GM19025 (cell line): ENCODE data around the gene TSG101.

Experiments used
- ATAC-seq: cut with Tn5 transposase; IDR thresholded peaks from one replicate; pipeline ENCODE4 v1.9.1; 2021; ENCODE audit warnings: mild to moderate bottlenecking, low read depth, moderate library complexity; ENCODE audit not compliant: unreplicated experiment

Gene TSG101

GRCh38 chr11:18495271-18495670, 31.5 kb downstream of the TSG101 start:
- no peak for ATAC-seq

DNA sequence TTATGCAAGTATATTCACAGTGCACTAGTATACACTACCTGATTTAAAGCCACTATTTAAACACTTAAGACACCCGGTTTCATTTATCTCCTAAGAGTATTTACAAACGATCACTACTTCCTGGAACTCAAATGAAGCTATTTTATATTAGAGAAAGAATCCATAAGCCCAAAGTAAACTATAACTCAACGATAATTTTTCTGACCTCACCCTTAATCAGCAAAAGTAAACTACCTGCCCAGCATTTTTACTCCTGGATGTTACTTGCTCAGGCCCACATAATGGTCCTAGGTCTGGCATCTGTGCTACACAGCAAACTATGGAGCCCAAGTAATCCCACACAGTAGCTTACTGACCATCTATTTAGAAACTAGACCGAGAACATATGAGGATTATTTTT, 33.4 kb downstream of the TSG101 start:
- ATAC-seq: no peak

- no peak for ATAC-seq
Measured at GRCh38 chr11:18492888-18493287, 33.9 kb downstream of the TSG101 start.

DNA sequence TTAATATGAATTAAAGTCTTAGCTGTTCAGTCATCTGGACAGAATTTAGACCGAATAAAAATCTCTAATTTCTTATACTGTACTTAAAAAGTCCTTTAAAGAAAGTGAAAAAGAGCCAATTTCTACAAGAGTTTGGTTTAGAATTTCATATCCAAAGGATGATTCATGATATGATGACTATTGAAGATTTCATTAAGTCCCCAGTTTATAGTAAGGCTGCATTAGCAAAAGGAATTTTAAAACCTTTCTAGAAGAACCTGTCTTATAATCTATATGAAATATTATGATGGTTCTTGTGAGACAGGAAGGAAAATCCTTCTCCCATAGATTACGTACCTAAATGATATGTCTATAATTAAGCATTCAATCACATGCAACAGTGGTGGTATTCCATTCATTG, 34.8 kb downstream of the TSG101 start:
- ATAC-seq: no peak

DNA sequence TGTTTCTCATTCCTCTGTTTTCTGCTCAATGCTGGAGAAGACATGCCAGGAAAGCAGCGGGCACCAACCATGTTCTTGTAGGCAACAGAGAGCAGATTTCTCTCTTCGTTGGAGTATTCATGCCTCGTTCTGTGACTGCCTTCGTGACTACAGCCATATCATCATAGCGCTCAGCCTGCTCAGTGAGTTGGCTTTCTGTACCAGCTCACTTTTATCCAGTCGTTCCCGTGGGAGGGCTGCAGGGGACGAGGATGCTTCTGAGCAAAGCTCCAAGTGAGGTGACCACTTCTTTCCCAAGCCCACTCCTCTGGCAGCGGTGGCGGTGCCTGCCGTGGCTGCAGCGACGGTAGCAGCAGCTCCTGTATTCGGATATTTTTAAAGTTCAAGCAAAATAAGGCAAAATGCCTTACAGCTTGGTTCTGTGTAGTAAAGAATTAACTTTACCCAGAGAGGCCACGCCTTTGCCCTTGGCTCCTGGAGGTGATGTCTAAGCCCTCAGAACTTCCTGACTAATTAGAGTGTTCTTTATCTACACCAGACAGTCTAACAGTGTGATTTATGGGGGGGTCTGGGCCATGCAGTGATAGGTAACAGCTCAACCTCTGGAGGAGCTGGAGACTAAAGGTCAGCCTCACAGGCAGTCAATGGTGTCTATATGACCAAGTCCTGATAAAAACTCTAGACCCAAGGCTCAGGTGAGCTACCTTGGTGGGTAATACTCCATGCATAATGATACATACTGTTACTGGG, 35.8 kb downstream of the TSG101 start:
- no peak for ATAC-seq

DNA sequence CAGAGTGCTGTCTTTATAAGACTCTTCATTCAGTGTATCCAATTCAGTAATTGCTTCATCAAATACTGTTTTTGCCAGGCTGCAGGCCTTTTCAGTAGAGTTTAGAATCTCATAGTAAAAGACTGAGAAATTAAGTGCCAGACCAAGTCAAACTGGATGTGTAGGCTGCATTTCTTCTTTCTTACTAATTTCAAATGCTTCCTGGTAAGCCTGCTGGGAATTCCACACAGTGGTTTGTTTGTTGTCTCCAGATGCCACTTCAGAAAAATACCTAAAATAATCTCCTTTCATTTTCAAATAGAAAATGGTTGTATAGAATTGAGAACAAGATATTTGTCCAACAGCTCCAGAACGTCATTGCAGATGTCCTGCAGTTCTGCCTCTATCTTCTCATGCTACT, 36.4 kb downstream of the TSG101 start:
- ATAC-seq: no peak

DNA sequence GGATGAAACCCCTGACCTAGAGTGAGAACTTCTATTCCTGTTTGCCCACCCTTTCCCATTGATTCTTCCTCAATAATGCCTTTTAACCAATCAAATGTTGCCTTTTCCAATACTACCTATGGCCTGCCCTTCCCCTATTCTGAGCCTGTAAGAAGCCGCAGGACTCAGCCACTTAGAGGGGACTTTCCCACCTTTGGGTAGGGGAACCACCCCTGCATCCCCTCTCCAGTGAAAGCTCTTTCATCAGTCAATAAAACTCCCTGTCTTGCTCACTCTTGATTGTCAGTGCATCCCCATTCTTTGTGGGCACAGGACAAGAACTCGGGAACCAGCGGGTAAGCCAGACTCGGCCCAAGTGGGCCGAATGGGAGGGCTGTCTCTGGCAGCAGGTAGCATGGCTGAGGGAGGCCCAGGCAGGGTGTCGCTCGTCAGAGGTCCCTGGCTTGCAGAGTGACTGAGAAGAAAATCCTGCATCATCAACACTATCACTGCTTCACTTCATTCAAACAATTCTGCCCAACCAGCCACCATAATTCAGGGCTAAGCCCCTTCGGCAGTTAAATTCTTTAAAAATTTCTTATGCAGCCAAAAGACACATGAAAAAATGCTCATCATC, 40.7 kb downstream of the TSG101 start:
- peak; percentile 64 for ATAC-seq

DNA sequence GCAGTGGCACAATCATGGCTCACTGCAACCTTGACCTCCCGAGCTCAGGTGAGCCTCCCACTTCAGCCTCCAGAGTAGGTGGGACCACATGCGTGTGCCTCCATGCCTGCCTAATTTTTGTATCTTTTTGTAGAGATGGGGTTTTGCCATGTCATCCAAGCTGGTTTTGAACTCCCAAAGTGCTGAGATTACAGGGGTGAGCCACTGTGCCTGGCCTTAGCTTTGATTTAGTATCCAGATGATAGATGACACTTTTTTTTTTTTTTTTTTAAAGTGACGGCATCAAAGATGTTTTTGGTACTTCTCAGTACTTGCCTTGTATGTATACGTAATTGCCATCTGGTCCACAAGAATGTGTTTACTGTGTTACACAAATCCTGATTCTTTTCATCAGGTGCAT, 47.7 kb downstream of the TSG101 start:
- no peak for ATAC-seq

GRCh38 chr11:18472587-18472986, 54.2 kb downstream of the TSG101 start:
- no peak for ATAC-seq

- no peak for ATAC-seq
Measured at GRCh38 chr11:18471995-18472394, 54.7 kb downstream of the TSG101 start.

- no peak for ATAC-seq
Measured at GRCh38 chr11:18468961-18469360, 57.8 kb downstream of the TSG101 start.

DNA sequence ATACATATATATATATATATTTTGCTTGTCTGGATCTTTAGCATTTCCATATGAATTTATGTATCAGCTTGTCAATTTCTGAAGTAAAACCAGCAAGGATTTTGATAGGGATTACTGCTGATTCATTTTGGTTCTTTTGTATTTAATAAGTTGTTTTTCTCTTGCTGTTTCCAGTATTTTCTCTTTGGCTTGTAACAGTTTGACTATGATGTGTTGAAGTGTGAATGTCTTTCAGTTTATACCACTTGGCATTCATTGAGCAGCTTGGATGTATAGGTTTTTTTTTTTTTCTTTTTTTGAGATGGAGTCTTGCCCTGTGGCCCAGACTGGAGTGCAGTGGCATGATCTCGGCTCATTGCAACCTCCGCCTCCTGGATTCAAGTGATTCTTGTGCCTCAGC, 58.7 kb downstream of the TSG101 start:
- ATAC-seq: no peak

DNA sequence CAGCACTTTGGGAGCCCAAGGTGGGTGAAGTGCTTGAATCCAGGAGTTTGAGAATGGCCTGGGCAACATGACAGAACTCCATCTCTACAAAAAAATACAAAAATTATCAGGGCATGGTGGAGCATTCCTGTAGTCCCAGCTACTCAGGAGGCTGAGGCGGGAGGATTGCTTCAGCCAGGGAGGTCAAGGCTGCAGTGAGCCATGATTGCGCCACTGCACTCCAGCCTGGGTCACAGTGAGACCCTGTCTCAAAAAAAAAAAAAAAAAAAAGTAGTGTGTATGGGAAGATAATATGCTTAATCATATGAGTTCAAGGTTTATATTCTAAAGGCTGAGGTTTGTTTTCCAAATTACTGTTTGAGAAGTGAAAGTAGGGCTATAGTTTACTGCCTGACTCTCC, 60.3 kb downstream of the TSG101 start:
- ATAC-seq: no peak

DNA sequence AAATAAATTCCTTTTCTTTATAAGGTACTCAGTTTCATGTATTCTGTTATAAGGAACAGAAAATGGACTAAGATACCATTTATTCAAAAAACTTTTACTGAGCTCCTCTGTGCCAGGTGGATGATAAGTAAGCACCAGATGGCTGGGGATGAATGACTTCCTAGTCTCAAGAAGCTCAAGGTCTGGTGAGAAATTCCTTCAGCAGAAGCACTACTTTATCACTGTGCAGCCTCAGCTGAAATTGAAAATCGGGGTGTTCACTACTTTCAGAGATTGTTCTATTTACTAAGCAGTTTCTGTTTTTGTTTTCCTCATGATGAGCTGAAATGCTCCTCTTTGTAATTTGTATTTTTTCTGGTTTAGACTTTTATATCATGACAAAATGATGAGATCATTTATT, 63.3 kb downstream of the TSG101 start:
- no peak for ATAC-seq

DNA sequence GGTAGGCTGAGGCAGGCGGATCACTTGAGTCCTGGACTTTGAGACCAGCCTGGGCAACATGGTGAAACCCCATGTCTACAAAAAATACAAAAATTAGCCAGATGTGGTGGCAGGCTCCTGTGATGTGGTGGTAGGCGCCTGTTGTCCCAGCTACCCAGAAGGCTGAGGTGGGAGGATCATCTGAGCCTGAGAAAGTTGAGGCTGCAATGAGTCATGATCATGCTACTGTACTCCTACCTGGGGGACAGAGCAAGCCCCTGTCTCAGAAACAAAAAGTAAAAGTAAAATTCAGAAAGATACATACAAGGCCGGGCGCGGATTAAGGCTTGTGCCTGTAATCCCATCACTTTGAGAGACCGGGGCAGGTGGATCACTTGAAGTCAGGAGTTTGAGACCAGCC, 64.8 kb downstream of the TSG101 start:
- no peak for ATAC-seq

- ATAC-seq: no peak
Measured at GRCh38 chr11:18459634-18460033, 67.1 kb downstream of the TSG101 start.

DNA sequence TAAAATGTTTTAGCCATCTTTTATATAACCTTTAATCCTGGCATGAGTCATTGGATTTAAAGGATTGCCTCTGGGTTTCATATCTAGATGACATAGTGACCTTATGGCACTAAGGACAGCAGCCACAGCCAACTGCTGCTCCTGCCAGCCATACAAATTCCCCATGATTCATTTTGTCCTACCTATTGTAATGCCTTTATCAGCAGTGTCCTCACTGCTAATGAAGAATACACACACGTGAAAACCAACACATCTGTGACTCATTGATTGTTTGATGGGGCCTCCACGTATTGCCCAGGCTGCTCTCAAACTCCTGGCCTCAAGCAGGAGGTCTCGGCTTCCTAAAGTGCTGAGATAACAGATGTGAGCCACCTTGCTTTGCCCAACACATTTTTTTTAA, 69.3 kb downstream of the TSG101 start:
- ATAC-seq: no peak

GRCh38 chr11:18455686-18456372, 70.9 kb downstream of the TSG101 start, which contains the start of gene LDHAL6A:
Gene LDHAL6A (plus strand): TSS chr11:18455856. CDS start chr11:18456681, 825 bp downstream.
- ATAC-seq: no peak

DNA sequence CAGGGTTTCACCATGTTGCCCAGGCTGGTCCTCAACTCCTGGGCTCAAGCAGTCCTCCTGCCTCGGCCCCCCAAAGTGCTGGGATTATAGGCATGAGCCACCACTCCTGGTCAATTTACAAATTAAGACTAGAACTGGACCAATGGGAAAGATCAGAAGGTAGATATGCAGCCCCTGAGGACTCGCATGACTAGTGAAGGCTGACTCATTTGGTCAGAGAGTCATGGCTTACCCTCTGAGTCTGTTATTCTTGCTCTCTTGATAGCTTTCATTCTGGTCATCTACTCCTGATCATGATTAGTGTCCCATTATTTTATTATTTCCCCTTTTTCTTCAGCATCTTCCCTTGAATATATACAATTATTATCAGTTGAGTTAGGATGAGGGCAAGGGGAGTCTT, 73.8 kb downstream of the TSG101 start:
- ATAC-seq: no peak

DNA sequence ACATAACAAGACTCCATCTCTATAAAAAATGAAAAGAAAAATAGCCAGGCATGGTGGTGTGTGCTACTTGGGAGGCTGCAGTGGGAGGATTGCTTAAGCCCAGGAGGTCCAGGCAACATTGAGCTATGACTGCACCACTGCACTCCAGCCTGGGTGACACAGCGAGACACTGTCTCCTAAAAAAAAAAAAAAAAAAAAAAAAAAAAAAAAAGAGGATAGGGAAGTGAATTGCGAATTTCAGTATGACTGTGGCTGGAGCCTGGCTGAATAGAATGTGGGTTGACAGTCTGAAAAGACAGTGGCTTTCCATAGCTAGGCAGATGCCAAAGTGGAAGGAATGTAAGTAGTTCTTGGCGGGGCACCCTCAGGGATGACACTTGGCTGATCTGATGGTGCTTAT, 77.5 kb downstream of the TSG101 start:
- no peak for ATAC-seq

- ATAC-seq: no peak
Measured at GRCh38 chr11:18438691-18439090, 88.1 kb downstream of the TSG101 start.
